K562 (cell line): ENCODE data around the gene PTPRE. TPM values are rescaled to one million over a fixed set of nuclear protein-coding genes. Genes with fewer than 3 reads are reported as not detected.

Experiments used
- ASH1L ChIP-seq: fragments of 450-650 bp; IDR thresholded peaks from 2 replicates; pipeline ENCODE4 v1.6.1; 2018; ENCODE audit warnings: borderline replicate concordance, mild to moderate bottlenecking, low read depth; ENCODE audit not compliant: partially characterized antibody
- ERF ChIP-seq: fragments of 450-650 bp; formaldehyde crosslinking; IDR thresholded peaks from 2 replicates; pipeline ENCODE4 v1.4.0; 2020; ENCODE audit warnings: mild to moderate bottlenecking, mixed read lengths
- MAFF ChIP-seq: IDR thresholded peaks from 2 replicates; pipeline ENCODE4 v1.6.1; 2012; ENCODE audit warnings: low read length, improper control_type of control experiment
- ZBTB11 ChIP-seq, 3 experiments: fragments of 200-800 bp in 1 of 3; fragments of 250-450 bp in 1 of 3; fragments of 450-650 bp in 1 of 3; sonication (Bioruptor Pico) in 1 of 3; sonication (Bioruptor generic) in 1 of 3; formaldehyde crosslinking in 1 of 3; IDR thresholded peaks; 2 replicates each; pipeline versions ENCODE4 v1.6.1 to v1.8.0; 2016 to 2022; ENCODE audit warnings: mild to moderate bottlenecking in 2 of 3, missing genetic modification characterization in 2 of 3, missing compliant biosample characterization in 1 of 3, moderate library complexity in 1 of 3
- ZMIZ1 ChIP-seq, 2 experiments: fragments of 150-350 bp in 1 of 2; IDR thresholded peaks; 2 replicates each; pipeline ENCODE4 v1.6.1; 2012 to 2016; ENCODE audit warnings: low read depth in 2 of 2, low read length in 2 of 2, mild to moderate bottlenecking in 1 of 2, moderate library complexity in 1 of 2
- ZSCAN29 ChIP-seq: fragments of 450-650 bp; IDR thresholded peaks from 2 replicates; pipeline ENCODE4 v1.6.1; 2017
- polyA plus RNA-seq, 8 experiments: library from polyadenylated mRNA; depleted of rRNA in 4 of 8; stranded (reverse) in 5 of 8; unstranded in 3 of 8; fragments of >200 nt; fragmentation: Nextera tagmentation in 2 of 8; fragmentation: Illumina TruSeq in 1 of 8; extraction: Ambion mirVana in 2 of 8; extraction: Trizol in 1 of 8; gene quantifications; 2 replicates each; pipeline versions ENCODE4 v1.2.1 to v1.2.3, GENCODE V29; 2011 to 2014; ENCODE audit warnings: inconsistent platforms in 1 of 8, missing spikeins in 1 of 8
- total RNA-seq, 7 experiments: library from RNA; depleted of rRNA in 6 of 7; stranded (reverse); fragments of >200 nt in 6 of 7; fragmentation: Illumina TruSeq in 2 of 7; extraction: Trizol in 2 of 7; gene quantifications; 2 replicates each; pipeline versions ENCODE4 v1.2.1 to v1.2.3, GENCODE V29; 2011 to 2021; ENCODE audit warnings: low replicate concordance in 1 of 7

The PTPRE gene
- total and polyA plus RNA-seq, 9 of the 15 experiments (the other 6 are each of a cell fraction or from before 2014, with no cell fraction given) = 0.01 to 0.13 (median 0.04) TPM; not detected in 4

- TF ChIP-seq ZBTB11 (CRISPR knock-in tag; IDR thresholded peaks at IDR 0.05) = no peak
- TF ChIP-seq ASH1L = no peak
- TF ChIP-seq ZMIZ1 (IDR thresholded peaks at IDR 0.05; ENCODE audit: low read depth in 2 of 2, low read length in 2 of 2) = no peak
- no peak for TF ChIP-seq ZSCAN29
- TF ChIP-seq MAFF = no peak
- no peak for TF ChIP-seq ERF (CRISPR knock-in tag)
Observed at GRCh38 chr10:127912607-127913367, 5.9 kb downstream of the PTPRE start (continued).
